ENCODE measurements around the gene CLK2. TPM values are rescaled to one million over a fixed set of nuclear protein-coding genes. Genes with fewer than 3 reads are reported as not detected.

Gene CLK2
- total and polyA plus RNA-seq, 9 of the 15 experiments (the other 6 are each of a cell fraction or from before 2014, with no cell fraction given), result 13.5 to 81.4 (median 39.6) TPM

DNA sequence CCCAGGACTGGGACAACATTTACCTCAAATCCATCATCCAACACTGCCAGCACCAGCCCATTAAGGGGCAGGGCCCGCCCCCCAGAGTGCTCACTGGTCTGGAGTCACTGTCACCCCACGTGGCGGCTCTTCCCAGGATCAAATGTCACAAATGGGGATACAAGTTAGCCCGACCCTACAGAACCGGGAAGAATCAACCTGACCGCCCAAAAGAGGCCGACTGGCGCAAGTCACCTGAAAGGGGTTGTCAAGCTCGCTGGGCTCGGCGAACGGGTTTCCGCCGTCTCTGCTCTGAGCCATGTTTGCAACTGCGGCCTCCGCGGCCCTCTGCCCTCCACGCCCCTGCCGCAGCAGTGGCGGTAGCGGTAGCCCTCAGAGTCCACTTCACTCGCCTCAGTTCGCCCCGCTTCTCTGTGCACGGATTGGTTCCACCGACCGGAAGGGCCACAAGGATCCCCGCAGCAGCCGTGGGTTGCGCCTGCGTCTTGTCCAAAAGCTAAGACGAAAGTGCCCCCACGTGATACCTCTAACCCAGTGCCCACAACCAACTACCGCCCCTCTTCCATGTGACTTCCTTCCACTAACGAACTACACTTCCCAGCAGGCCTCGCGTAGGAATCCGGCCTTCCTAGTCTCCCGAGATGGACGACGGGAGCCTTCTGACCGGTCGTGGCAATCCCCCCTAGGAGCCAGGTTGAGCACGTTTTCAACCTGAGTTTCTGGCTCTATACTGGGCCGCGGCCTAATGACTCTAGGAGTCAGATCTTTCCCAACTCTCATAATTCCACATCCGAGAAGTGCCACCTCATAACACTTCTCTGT, 11.2 kb downstream of the CLK2 start, which contains the start of gene SCAMP3 (continued):
- TF ChIP-seq, protein P1, sequence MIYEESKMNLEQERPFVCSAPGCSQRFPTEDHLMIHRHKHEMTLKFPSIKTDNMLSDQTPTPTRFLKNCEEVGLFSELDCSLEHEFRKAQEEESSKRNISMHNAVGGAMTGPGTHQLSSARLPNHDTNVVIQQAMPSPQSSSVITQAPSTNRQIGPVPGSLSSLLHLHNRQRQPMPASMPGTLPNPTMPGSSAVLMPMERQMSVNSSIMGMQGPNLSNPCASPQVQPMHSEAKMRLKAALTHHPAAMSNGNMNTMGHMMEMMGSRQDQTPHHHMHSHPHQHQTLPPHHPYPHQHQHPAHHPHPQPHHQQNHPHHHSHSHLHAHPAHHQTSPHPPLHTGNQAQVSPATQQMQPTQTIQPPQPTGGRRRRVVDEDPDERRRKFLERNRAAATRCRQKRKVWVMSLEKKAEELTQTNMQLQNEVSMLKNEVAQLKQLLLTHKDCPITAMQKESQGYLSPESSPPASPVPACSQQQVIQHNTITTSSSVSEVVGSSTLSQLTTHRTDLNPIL (CRISPR knock-in tag; IDR thresholded peaks at IDR 0.05), result peak; percentile 71
- TF ChIP-seq FOXA3 (CRISPR knock-in tag; conservative IDR thresholded peaks at IDR 0.05 in 1 of 2, IDR thresholded peaks at IDR 0.05 in 1 of 2) (peak; percentile 55 to 56), SRSF1 (IDR thresholded peaks at IDR 0.05; ENCODE audit: low read depth, low read length) (no peak), FOXA1 (IDR thresholded peaks at IDR 0.05; ENCODE audit: borderline replicate concordance) (no peak), BMI1 (IDR thresholded peaks at IDR 0.05; ENCODE audit: low read length) (no peak; the same call in 1 of the 2 replicates), NELFE (IDR thresholded peaks at IDR 0.05; ENCODE audit: insufficient read depth, insufficient read length) (no peak), PHB2 (IDR thresholded peaks at IDR 0.05; ENCODE audit: low read depth) (no peak), HIVEP1 (CRISPR knock-in tag; IDR thresholded peaks at IDR 0.05) (no peak), SNIP1 (IDR thresholded peaks at IDR 0.05; ENCODE audit: low read depth) (peak; percentile 85), ZNF717 (CRISPR knock-in tag; IDR thresholded peaks at IDR 0.05) (peak; percentile 69; the same call in 1 of the 2 replicates), HCFC1 (IDR thresholded peaks at IDR 0.05; ENCODE audit: low read depth, low read length) (peak; percentile 96), ILK (tag; IDR thresholded peaks at IDR 0.05; ENCODE audit: borderline replicate concordance, low read depth) (no peak)
- TF ChIP-seq, protein P2, sequence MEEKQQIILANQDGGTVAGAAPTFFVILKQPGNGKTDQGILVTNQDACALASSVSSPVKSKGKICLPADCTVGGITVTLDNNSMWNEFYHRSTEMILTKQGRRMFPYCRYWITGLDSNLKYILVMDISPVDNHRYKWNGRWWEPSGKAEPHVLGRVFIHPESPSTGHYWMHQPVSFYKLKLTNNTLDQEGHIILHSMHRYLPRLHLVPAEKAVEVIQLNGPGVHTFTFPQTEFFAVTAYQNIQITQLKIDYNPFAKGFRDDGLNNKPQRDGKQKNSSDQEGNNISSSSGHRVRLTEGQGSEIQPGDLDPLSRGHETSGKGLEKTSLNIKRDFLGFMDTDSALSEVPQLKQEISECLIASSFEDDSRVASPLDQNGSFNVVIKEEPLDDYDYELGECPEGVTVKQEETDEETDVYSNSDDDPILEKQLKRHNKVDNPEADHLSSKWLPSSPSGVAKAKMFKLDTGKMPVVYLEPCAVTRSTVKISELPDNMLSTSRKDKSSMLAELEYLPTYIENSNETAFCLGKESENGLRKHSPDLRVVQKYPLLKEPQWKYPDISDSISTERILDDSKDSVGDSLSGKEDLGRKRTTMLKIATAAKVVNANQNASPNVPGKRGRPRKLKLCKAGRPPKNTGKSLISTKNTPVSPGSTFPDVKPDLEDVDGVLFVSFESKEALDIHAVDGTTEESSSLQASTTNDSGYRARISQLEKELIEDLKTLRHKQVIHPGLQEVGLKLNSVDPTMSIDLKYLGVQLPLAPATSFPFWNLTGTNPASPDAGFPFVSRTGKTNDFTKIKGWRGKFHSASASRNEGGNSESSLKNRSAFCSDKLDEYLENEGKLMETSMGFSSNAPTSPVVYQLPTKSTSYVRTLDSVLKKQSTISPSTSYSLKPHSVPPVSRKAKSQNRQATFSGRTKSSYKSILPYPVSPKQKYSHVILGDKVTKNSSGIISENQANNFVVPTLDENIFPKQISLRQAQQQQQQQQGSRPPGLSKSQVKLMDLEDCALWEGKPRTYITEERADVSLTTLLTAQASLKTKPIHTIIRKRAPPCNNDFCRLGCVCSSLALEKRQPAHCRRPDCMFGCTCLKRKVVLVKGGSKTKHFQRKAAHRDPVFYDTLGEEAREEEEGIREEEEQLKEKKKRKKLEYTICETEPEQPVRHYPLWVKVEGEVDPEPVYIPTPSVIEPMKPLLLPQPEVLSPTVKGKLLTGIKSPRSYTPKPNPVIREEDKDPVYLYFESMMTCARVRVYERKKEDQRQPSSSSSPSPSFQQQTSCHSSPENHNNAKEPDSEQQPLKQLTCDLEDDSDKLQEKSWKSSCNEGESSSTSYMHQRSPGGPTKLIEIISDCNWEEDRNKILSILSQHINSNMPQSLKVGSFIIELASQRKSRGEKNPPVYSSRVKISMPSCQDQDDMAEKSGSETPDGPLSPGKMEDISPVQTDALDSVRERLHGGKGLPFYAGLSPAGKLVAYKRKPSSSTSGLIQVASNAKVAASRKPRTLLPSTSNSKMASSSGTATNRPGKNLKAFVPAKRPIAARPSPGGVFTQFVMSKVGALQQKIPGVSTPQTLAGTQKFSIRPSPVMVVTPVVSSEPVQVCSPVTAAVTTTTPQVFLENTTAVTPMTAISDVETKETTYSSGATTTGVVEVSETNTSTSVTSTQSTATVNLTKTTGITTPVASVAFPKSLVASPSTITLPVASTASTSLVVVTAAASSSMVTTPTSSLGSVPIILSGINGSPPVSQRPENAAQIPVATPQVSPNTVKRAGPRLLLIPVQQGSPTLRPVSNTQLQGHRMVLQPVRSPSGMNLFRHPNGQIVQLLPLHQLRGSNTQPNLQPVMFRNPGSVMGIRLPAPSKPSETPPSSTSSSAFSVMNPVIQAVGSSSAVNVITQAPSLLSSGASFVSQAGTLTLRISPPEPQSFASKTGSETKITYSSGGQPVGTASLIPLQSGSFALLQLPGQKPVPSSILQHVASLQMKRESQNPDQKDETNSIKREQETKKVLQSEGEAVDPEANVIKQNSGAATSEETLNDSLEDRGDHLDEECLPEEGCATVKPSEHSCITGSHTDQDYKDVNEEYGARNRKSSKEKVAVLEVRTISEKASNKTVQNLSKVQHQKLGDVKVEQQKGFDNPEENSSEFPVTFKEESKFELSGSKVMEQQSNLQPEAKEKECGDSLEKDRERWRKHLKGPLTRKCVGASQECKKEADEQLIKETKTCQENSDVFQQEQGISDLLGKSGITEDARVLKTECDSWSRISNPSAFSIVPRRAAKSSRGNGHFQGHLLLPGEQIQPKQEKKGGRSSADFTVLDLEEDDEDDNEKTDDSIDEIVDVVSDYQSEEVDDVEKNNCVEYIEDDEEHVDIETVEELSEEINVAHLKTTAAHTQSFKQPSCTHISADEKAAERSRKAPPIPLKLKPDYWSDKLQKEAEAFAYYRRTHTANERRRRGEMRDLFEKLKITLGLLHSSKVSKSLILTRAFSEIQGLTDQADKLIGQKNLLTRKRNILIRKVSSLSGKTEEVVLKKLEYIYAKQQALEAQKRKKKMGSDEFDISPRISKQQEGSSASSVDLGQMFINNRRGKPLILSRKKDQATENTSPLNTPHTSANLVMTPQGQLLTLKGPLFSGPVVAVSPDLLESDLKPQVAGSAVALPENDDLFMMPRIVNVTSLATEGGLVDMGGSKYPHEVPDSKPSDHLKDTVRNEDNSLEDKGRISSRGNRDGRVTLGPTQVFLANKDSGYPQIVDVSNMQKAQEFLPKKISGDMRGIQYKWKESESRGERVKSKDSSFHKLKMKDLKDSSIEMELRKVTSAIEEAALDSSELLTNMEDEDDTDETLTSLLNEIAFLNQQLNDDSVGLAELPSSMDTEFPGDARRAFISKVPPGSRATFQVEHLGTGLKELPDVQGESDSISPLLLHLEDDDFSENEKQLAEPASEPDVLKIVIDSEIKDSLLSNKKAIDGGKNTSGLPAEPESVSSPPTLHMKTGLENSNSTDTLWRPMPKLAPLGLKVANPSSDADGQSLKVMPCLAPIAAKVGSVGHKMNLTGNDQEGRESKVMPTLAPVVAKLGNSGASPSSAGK (IDR thresholded peaks at IDR 0.05), result no peak; the same call in 1 of the 2 replicates
- TF ChIP-seq, protein P3, sequence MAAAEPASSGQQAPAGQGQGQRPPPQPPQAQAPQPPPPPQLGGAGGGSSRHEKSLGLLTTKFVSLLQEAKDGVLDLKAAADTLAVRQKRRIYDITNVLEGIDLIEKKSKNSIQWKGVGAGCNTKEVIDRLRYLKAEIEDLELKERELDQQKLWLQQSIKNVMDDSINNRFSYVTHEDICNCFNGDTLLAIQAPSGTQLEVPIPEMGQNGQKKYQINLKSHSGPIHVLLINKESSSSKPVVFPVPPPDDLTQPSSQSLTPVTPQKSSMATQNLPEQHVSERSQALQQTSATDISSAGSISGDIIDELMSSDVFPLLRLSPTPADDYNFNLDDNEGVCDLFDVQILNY (CRISPR knock-in tag; IDR thresholded peaks at IDR 0.05), result no peak
